ENCODE results near the gene CASR.
A peak's percentile ranks its signal among the peaks of the same experiment; 100 is the strongest.

The CASR gene

DNA sequence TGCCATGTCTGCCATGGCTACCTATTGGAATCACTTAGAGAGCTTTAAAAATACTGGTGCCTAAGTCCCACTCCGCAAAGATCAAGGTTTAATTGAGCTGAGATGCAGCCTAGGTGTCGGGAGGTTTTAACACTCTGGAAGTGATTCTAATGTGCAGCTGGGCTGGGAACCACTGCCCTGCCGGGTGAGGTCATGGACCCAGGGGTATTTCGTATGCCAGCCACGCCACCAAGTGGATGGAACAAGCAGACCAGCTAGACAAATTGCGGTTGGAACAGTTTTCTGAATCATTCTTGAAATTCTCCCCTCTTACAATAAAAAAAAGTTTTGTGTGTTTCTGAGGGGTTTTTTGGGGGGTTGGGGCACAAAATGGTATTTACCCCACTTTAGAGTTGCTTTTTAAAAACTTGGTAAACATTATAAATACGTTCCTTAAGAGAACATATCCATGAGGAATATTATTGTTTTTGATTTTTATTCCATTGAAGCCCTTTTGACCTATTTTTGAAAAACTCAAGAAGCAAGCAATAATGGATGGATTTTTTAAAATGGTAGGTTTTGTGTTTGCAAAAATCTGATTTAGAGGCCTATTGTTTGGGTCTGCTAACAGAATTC, 75.4 kb downstream of the CASR start:
- DNase-seq (ENCODE audit: low read depth) = peak; percentile 9

- DNase-seq (ENCODE audit: low read depth) = no peak
Observed at GRCh38 chr3:122260206-122260605, 76.7 kb downstream of the CASR start.

- no peak for DNase-seq (ENCODE audit: low read depth)
Observed at GRCh38 chr3:122263058-122263457, 79.6 kb downstream of the CASR start.

GRCh38 chr3:122263974-122264588, 80.6 kb downstream of the CASR start:
- no peak for DNase-seq (ENCODE audit: low read depth)

- no peak for DNase-seq (ENCODE audit: low read depth)
Observed at GRCh38 chr3:122265957-122266356, 82.5 kb downstream of the CASR start.

DNA sequence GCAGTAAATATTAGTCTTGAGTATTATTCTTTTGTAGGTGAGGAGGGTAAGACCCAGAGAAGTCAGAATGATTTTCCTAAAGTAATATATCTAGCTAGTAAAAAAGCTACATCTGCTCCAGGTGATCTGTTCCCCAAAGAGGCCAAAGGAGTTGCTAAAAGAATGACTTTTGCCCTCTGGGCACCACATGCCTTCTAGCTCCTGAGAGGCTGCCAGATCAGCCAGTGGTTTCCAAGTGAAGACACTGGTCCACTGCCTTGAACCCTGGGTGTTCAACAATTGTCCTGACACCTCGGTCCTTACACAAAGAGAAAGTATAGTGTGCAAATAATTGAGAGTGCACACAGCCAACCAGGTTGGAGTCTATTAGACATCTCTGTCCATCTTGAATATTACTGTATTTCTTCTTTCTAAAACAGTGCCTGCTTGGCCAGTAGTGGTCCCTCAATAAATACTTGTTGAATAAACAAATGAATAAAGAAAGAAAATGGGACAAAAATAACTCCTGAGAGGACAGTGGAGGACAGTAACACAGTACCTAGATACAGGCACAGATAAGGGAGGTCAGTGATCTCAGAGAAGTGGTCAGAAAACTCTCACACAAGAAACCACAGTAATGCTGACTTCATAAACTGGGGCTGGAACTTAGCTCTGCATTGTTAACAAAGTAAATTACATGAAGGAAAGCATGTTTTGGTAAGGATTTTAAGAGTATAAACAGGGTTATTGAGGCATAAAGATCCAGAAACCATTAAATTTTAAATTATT, 85.0 kb downstream of the CASR start:
- DNase-seq (ENCODE audit: low read depth) = no peak

DNA sequence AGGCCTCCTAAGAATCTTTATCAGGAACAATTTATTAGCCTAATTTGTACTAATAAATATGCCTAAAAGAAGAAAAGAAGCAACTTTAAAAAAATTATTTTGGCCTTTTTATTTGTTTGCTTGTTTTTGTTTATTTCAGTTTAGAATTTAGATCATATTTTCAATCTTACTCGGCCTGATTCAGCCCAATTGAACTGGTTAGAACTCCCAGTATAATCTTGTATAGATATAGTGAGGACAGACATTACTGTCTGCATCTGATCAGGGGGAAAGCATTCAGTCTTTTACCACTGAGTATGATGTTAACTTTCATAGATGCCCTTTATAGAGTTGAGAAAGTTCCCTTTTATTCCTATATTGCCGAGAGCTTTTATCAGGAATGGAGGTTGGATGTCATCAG, 85.6 kb downstream of the CASR start:
- no peak for DNase-seq (ENCODE audit: low read depth)

- DNase-seq (ENCODE audit: low read depth) = no peak
Observed at GRCh38 chr3:122271246-122271898, 87.9 kb downstream of the CASR start.

DNA sequence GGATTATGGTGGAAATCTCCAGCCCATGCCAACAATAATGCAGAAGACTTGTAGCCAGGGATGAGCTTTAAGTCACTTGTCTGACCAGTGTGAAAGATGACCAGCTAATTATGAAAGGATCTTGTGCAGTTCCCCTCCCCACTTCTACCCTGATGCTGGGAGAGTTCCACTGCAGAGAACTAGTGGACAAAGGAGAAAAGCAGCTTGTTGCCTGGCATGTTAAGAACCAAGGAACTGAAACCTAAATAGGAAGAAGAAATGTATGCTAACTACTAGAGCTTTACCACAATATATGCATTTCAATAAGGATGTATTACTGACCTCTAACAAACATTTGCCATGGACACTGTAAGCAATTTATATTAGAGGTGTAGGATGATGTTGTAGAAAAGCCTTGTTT, 89.4 kb downstream of the CASR start:
- no peak for DNase-seq (ENCODE audit: low read depth)

DNA sequence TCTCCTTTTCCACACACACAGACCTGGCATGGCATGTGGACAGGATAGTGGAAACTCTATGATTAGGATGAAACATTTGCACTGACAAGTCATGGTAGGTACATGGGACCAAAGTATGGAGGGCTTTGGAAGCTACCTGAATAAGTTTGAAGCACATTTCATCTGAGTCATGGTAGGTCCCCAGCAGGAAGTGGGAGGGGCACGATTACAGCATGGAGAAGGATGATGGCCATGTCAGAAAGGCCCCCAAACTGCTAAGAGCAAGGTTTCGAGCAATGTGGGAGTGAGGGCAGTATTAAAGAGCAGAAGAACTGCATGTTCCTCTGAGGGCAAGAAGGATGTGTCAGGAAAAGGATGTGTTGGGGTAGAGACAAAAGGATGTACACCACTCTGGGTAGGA, 90.0 kb downstream of the CASR start:
- no peak for DNase-seq (ENCODE audit: low read depth)

- DNase-seq (ENCODE audit: low read depth) = no peak
Observed at GRCh38 chr3:122281891-122282290, 98.4 kb downstream of the CASR start.

GRCh38 chr3:122283796-122284445, 100.5 kb downstream of the CASR start:
- DNase-seq (ENCODE audit: low read depth) = no peak

GRCh38 chr3:122284486-122284885, 101.0 kb downstream of the CASR start:
- DNase-seq (ENCODE audit: low read depth) = no peak

DNA sequence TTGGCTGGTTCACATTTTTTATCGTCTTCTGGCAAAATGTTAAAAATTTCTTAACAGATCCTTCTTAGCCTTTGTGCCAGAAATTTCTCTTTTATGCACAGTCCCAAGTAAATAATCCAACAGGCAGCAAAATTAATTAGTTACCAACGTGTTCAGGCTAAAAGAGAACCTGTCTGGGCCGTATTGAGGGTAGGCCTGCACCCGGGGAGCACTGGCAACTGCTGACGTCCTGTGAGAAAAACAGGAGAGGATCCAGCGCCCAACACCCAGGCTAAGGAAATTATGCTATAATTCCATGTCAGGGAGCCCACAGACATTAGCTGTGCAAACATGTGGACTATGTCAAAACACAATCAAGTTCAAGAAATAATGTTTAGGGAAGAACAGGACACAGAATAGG, 110.9 kb downstream of the CASR start:
- no peak for DNase-seq (ENCODE audit: low read depth)

DNA sequence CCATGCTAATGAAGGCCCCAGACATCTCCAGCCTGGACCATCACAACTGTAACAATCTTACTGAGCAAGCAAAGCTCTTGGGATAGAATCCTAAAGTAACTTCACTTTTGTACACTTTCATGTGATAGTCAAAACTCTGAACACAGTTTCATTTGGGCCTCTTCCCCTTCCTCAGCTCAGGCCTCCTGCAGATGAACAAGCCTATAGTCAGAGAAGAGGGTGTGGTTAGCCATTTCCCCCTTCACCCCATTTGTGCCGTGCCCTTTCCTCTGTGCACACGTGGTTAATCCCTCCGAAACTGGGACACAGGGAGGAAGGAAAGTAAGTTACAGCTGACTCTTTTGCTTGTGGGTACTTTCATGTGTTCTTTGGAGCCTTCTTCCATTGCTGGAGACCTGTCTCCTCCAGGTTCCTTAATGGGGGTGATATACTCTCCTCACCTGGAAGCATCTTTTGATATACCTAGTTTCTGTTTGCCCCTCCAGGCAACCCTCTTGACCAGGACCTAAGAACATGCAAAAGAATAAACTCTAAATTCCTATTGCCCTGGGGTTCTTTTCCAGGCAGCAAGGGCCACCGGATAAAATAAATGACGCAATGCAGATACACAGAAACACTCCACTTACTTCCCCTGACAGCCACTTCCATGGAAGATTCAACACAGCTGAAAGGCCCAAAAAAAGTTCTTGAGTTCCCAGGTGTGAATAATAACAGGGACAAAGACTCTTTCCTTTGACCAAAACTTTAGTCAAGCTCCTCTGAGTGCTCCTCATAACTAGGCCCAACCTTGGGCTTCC, 112.0 kb downstream of the CASR start:
- DNase-seq (ENCODE audit: low read depth) = no peak

DNA sequence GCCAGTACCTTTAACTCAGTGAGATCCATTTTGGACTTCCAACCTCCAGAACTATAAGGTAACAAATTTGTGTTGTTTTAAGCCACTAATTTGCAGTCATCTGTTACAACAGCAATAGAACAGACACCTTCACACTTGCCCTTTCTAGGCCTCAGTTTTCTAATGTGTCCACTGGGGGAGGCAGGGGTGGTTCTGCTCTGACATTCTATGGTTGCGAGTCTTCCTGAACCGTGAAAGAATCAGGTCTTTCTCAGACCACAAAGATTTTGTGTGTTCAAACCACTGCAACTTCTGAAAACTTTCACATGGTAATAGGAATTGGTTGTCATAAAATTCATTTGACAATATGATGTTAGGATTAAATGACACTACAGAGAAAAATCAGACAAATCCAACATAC, 114.8 kb downstream of the CASR start:
- DNase-seq (ENCODE audit: low read depth) = no peak

DNA sequence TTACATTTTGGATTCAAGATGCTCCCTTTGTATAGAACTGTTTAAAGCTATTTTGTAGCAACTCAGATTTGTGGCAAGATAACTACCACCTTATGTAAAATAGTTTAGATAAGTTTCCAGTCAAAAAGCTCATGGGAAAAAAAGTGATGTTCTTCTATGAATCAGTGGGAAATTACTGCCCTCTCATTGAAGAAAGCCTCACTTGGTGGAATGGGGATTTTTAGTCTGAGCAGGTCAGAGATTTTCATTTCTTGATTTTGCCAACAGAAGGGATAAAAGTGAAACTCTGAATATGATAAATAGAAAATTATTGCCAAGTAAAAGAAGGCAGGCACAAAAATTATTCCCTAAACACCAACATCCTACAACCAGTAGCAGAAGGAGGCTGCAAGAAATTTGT, 115.7 kb downstream of the CASR start:
- DNase-seq (ENCODE audit: low read depth) = no peak

GRCh38 chr3:122299872-122300460, 116.5 kb downstream of the CASR start:
- DNase-seq (ENCODE audit: low read depth) = no peak

DNA sequence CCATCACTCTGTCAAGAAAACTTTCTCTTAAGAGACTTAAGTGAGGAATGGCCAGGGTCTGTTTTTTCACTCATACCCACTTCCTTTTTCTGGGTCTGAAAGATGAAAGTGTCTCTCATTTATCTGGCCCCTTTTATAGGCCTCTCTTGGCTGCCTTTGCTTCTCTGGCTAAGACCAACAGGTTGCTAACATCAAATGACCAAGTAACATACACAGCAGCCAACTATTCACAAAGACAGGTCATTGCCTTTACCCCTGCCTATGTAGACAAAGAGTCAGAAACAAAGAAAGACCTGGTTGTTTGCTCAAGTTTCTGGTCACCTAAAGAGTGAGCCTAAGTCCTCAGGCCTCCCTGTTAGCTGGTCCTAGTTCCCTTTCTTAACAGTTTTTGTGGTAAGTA, 117.6 kb downstream of the CASR start:
- DNase-seq (ENCODE audit: low read depth) = no peak

- DNase-seq (ENCODE audit: low read depth) = no peak
Observed at GRCh38 chr3:122305818-122306621, 122.6 kb downstream of the CASR start.

GRCh38 chr3:122306622-122306953, 123.1 kb downstream of the CASR start:
- DNase-seq (ENCODE audit: low read depth) = no peak

All from GM04503 (cell line).